Activated naive CD4-positive, alpha-beta T cell treated with anti-CD3 and anti-CD28 coated beads, Interleukin-2, amount 10 ng/mL, durations not matched to agents 7 days and 5 days (primary cell): Measurements from ENCODE around the gene ECT2L.
"Not testable (repeated sequence)": the region's sequence is repeated elsewhere in the genome, so short reads cannot be mapped to it uniquely, and the experiment has no call there.

Experiments
- CTCF ChIA-PET: fragments of 350-600 bp; sonication (Branson Sonifier 250); formaldehyde crosslinking; loops from one replicate; lab custom pipeline; 2021; ENCODE audit warnings: antibody characterized with exemption; lab: Charles Lee
- DNase-seq: peaks from one replicate; pipeline ENCODE4 v3.0.0-alpha.2; 2020
- H3K27ac Mint-ChIP-seq: one replicate; pipeline ENCODE4 v1.8.0; 2021; ENCODE audit warnings: mild to moderate bottlenecking, moderate library complexity, mixed read lengths
- H3K27me3 Mint-ChIP-seq: one replicate; pipeline ENCODE4 v1.8.0; 2021; ENCODE audit warnings: mild to moderate bottlenecking, mixed read lengths
- H3K36me3 Mint-ChIP-seq: one replicate; pipeline ENCODE4 v1.8.0; 2021; ENCODE audit warnings: mixed read lengths
- H3K4me1 Mint-ChIP-seq: one replicate; pipeline ENCODE4 v1.8.0; 2021; ENCODE audit warnings: mixed read lengths
- H3K4me3 Mint-ChIP-seq: one replicate; pipeline ENCODE4 v1.8.0; 2021; ENCODE audit warnings: mild to moderate bottlenecking, moderate library complexity, mixed read lengths
- H3K9me3 Mint-ChIP-seq: one replicate; pipeline ENCODE4 v1.8.0; 2021; ENCODE audit warnings: mixed read lengths

Gene ECT2L

GRCh38 chr6:138909511-138909910 is 113.6 kb downstream of the ECT2L start:
- no peak for DNase-seq
- Mint-ChIP-seq H3K4me1 (no peaks in the 10 kb centered on the region), H3K27ac (no peak overlapping the region), H3K4me3 (no peak overlapping the region), H3K9me3 (no peaks in the 10 kb centered on the region), H3K36me3 (peaks cover 39% of the 10 kb centered on the region), H3K27me3 (no peaks in the 10 kb centered on the region)
- CTCF ChIA-PET = no interaction called here

- Mint-ChIP-seq H3K27ac (no peak overlapping the region), H3K36me3 (peaks cover 43% of the 10 kb centered on the region)
These were observed 114.1 kb downstream of the ECT2L start for GRCh38 chr6:138909975-138910374.

GRCh38 chr6:138912308-138912707 is 116.4 kb downstream of the ECT2L start:
- Mint-ChIP-seq H3K36me3 (peaks cover 39% of the 10 kb centered on the region), H3K9me3 (no peaks in the 10 kb centered on the region), H3K4me3 (no peak overlapping the region), H3K4me1 (no peaks in the 10 kb centered on the region), H3K27me3 (no peaks in the 10 kb centered on the region), H3K27ac (no peak overlapping the region)
- no peak for DNase-seq
- CTCF ChIA-PET = no interaction called here

More at GRCh38 chr6:138909975-138910374, 114.1 kb downstream of the ECT2L start:
- no peaks in the 10 kb centered on the region for H3K27me3 Mint-ChIP-seq
- no peak for DNase-seq
- no peaks in the 10 kb centered on the region for H3K4me1 Mint-ChIP-seq
- no peaks in the 10 kb centered on the region for H3K9me3 Mint-ChIP-seq
- H3K4me3 Mint-ChIP-seq = no peak overlapping the region
- CTCF ChIA-PET = no interaction called here

GRCh38 chr6:138914701-138915100 is 118.8 kb downstream of the ECT2L start:
- Mint-ChIP-seq H3K27me3 (no peaks in the 10 kb centered on the region), H3K4me1 (no peaks in the 10 kb centered on the region), H3K4me3 (no peak overlapping the region), H3K27ac (peak overlapping the region; percentile 24), H3K36me3 (peaks cover 35% of the 10 kb centered on the region), H3K9me3 (no peaks in the 10 kb centered on the region)
- DNase-seq = no peak
- CTCF ChIA-PET = no interaction called here

- H3K4me3 Mint-ChIP-seq = no peak overlapping the region
- DNase-seq = no peak
- no peaks in the 10 kb centered on the region for H3K4me1 Mint-ChIP-seq
- H3K9me3 Mint-ChIP-seq = no peaks in the 10 kb centered on the region
- CTCF ChIA-PET = interaction anchor here (0.6 kb wide), 1 partner anchor 26 kb away, joined by 3 read pairs; no protein-coding TSS in a partner anchor
- H3K27ac Mint-ChIP-seq = no peak overlapping the region
- peaks cover 15% of the 10 kb centered on the region for H3K36me3 Mint-ChIP-seq
- no peaks in the 10 kb centered on the region for H3K27me3 Mint-ChIP-seq
These were observed 125.0 kb downstream of the ECT2L start for GRCh38 chr6:138920906-138921305.

GRCh38 chr6:138923561-138923960 is 127.7 kb downstream of the ECT2L start:
- no peaks in the 10 kb centered on the region for H3K4me1 Mint-ChIP-seq
- no peak for DNase-seq
- H3K27me3 Mint-ChIP-seq = no peaks in the 10 kb centered on the region
- H3K36me3 Mint-ChIP-seq = peaks cover 15% of the 10 kb centered on the region
- no peak overlapping the region for H3K27ac Mint-ChIP-seq
- CTCF ChIA-PET = no interaction called here
- no peaks in the 10 kb centered on the region for H3K9me3 Mint-ChIP-seq
- no peak overlapping the region for H3K4me3 Mint-ChIP-seq

- H3K4me1 Mint-ChIP-seq = no peaks in the 10 kb centered on the region
- CTCF ChIA-PET = interaction anchor here (0.6 kb wide), 1 partner anchor 59 kb away, joined by 3 read pairs; no protein-coding TSS in a partner anchor
- no peak overlapping the region for H3K4me3 Mint-ChIP-seq
- H3K27ac Mint-ChIP-seq = no peak overlapping the region
- no peak for DNase-seq
- H3K27me3 Mint-ChIP-seq = no peaks in the 10 kb centered on the region
- peaks cover 10% of the 10 kb centered on the region for H3K36me3 Mint-ChIP-seq
- H3K9me3 Mint-ChIP-seq = no peaks in the 10 kb centered on the region
These were observed 129.9 kb downstream of the ECT2L start for GRCh38 chr6:138925806-138926205.

GRCh38 chr6:138926579-138926978 is 130.7 kb downstream of the ECT2L start:
- Mint-ChIP-seq H3K4me1 (peaks cover 4% of the 10 kb centered on the region), H3K4me3 (no peak overlapping the region), H3K9me3 (no peaks in the 10 kb centered on the region), H3K36me3 (peaks cover 10% of the 10 kb centered on the region), H3K27ac (no peak overlapping the region), H3K27me3 (no peaks in the 10 kb centered on the region)
- DNase-seq = no peak
- CTCF ChIA-PET = no interaction called here

- CTCF ChIA-PET = no interaction called here
- peaks cover 19% of the 10 kb centered on the region for H3K36me3 Mint-ChIP-seq
- H3K4me3 Mint-ChIP-seq = no peak overlapping the region
- no peak overlapping the region for H3K27ac Mint-ChIP-seq
- no peaks in the 10 kb centered on the region for H3K27me3 Mint-ChIP-seq
- H3K9me3 Mint-ChIP-seq = peaks cover 2% of the 10 kb centered on the region
- no peak for DNase-seq
- peaks cover 13% of the 10 kb centered on the region for H3K4me1 Mint-ChIP-seq
These were observed 135.8 kb downstream of the ECT2L start for GRCh38 chr6:138931660-138932059.

GRCh38 chr6:138936873-138937272 is 141.0 kb downstream of the ECT2L start:
- DNase-seq, CTCF ChIA-PET, H3K4me1 Mint-ChIP-seq, H3K27ac Mint-ChIP-seq, H3K9me3 Mint-ChIP-seq, H3K4me3 Mint-ChIP-seq, H3K27me3 Mint-ChIP-seq: not testable (repeated sequence)
- peaks cover 32% of the 10 kb centered on the region for H3K36me3 Mint-ChIP-seq

GRCh38 chr6:138943089-138943625 is 147.3 kb downstream of the ECT2L start:
- CTCF ChIA-PET = no interaction called here
- Mint-ChIP-seq H3K27me3 (no peaks in the 10 kb centered on the region), H3K9me3 (no peaks in the 10 kb centered on the region), H3K4me3 (no peak overlapping the region), H3K4me1 (peaks cover 21% of the 10 kb centered on the region), H3K27ac (no peak overlapping the region), H3K36me3 (peaks cover 34% of the 10 kb centered on the region)
- DNase-seq = no peak

- no peak overlapping the region for H3K4me3 Mint-ChIP-seq
- no peaks in the 10 kb centered on the region for H3K9me3 Mint-ChIP-seq
- H3K4me1 Mint-ChIP-seq = peaks cover 21% of the 10 kb centered on the region
- H3K27me3 Mint-ChIP-seq = no peaks in the 10 kb centered on the region
- CTCF ChIA-PET = no interaction called here
- no peak overlapping the region for H3K27ac Mint-ChIP-seq
- peaks cover 29% of the 10 kb centered on the region for H3K36me3 Mint-ChIP-seq
- no peak for DNase-seq
These were observed 148.5 kb downstream of the ECT2L start for GRCh38 chr6:138944412-138944811.

- Mint-ChIP-seq H3K27me3 (no peaks in the 10 kb centered on the region), H3K27ac (no peak overlapping the region), H3K4me1 (peaks cover 21% of the 10 kb centered on the region), H3K36me3 (peaks cover 29% of the 10 kb centered on the region), H3K4me3 (no peak overlapping the region), H3K9me3 (no peaks in the 10 kb centered on the region)
- CTCF ChIA-PET = no interaction called here
- DNase-seq = no peak
These were observed 149.5 kb downstream of the ECT2L start for GRCh38 chr6:138945354-138945753.

- Mint-ChIP-seq H3K4me1 (peaks cover 21% of the 10 kb centered on the region), H3K9me3 (no peaks in the 10 kb centered on the region), H3K27me3 (no peaks in the 10 kb centered on the region), H3K36me3 (peaks cover 24% of the 10 kb centered on the region), H3K4me3 (no peak overlapping the region), H3K27ac (no peak overlapping the region)
- CTCF ChIA-PET = no interaction called here
- DNase-seq = no peak
These were observed 152.1 kb downstream of the ECT2L start for GRCh38 chr6:138948004-138948403.

- no peak overlapping the region for H3K4me3 Mint-ChIP-seq
- no peak for DNase-seq
- no peaks in the 10 kb centered on the region for H3K27me3 Mint-ChIP-seq
- H3K27ac Mint-ChIP-seq = no peak overlapping the region
- H3K4me1 Mint-ChIP-seq = peaks cover 27% of the 10 kb centered on the region
- H3K9me3 Mint-ChIP-seq = no peaks in the 10 kb centered on the region
- peaks cover 19% of the 10 kb centered on the region for H3K36me3 Mint-ChIP-seq
- CTCF ChIA-PET = no interaction called here
These were observed 152.8 kb downstream of the ECT2L start for GRCh38 chr6:138948546-138949179.
